Fibroblast of mammary gland (primary cell): ENCODE data around the gene AZGP1.
"Not testable (repeated sequence)": the region's sequence is repeated elsewhere in the genome, so short reads cannot be mapped to it uniquely, and the experiment has no call there.

Experiments
- DNase-seq: peaks from one replicate; pipeline ENCODE4 v3.0.0-alpha.2; 2010; ENCODE audit warnings: low read depth
- H3K4me3 ChIP-seq: 2 replicates; pipeline ENCODE4 v1.5.1; 2011; ENCODE audit warnings: low read depth, mild to moderate bottlenecking, low read length, moderate library complexity; ENCODE audit not compliant: control insufficient read depth
- TF ChIP-seq, protein P1 (sequence below): conservative IDR thresholded peaks from 2 replicates; pipeline ENCODE4 v1.5.1; 2011; ENCODE audit warnings: low read depth, low read length, inconsistent platforms; ENCODE audit not compliant: control insufficient read depth, insufficient read depth

Gene AZGP1

DNA sequence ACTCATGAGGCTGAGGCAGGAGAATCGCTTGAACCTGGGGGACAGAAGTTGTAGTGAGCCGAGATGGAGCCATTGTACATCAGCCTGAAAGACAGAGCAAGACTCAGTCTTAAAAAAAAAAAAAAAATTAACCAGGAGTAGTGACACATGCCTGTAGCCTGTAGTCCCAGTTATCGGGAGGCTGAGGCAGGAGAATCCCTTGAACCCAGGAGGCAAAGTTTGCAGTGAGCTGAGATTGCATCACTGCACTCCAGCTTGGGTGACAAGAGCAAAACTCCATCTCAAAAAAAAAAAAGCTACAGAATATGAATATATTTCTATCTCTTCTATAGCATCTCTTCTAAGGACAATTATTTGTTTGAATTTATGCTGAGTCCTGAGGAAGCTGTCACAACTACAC lies 6.5 kb downstream of the AZGP1 start:
- no peak for DNase-seq
- TF ChIP-seq, protein P1, sequence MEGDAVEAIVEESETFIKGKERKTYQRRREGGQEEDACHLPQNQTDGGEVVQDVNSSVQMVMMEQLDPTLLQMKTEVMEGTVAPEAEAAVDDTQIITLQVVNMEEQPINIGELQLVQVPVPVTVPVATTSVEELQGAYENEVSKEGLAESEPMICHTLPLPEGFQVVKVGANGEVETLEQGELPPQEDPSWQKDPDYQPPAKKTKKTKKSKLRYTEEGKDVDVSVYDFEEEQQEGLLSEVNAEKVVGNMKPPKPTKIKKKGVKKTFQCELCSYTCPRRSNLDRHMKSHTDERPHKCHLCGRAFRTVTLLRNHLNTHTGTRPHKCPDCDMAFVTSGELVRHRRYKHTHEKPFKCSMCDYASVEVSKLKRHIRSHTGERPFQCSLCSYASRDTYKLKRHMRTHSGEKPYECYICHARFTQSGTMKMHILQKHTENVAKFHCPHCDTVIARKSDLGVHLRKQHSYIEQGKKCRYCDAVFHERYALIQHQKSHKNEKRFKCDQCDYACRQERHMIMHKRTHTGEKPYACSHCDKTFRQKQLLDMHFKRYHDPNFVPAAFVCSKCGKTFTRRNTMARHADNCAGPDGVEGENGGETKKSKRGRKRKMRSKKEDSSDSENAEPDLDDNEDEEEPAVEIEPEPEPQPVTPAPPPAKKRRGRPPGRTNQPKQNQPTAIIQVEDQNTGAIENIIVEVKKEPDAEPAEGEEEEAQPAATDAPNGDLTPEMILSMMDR: no peak

DNA sequence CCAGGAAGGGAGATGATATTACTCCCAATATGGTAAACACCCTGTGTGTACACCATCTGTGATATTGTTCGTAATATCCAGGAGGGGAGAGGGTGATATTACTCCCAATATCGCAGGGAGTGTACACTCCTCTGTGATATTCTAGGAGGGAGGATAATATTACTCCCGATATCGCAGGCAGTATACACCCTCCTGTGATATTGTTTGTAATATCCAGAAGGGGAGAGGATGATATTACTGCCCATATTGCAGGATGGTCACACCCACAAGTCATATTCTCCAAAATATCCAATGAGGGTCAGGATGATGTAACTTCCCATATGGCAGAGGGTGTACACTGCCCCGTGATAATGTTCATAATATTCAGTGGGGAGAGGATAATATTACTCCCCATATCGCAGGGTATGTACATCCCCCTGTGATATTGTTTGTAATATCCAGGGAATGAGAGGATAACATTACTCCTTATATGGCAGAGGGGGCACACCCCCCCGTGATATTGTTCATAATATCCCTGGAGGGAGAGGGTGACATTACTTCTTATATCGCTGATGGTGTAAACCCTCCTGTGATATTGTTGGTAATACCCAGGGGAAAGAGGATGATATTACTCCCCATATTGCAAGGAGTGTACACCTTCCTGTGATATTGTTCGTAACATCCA lies 17.1 kb downstream of the AZGP1 start:
- no peak overlapping the region for H3K4me3 ChIP-seq
- TF ChIP-seq, protein P1: no peak
- DNase-seq: no peak

More for the DNA sequence above, 6.5 kb downstream of the AZGP1 start:
- H3K4me3 ChIP-seq: no peak overlapping the region

DNA sequence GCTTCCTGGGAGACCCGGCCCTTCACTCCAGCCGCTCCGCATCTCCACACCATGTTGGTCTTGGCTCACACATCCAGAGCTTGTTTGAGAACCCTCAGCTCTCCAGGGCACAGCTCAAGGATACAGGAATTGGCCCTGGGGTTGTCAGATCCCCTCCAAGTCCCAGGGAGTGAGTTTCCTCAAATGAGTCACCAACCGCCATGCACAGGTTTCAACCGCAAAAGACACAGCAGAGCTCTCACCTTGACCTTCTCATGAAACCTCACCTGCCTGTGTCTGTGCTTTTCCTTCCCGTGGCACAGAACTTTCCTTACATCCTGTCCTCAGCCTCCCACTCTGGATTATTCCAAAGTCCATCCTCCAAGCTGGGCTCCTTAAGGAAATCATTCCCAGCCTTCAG lies 20.6 kb downstream of the AZGP1 start:
- TF ChIP-seq, protein P1: no peak
- DNase-seq: no peak
- H3K4me3 ChIP-seq: no peak overlapping the region

DNA sequence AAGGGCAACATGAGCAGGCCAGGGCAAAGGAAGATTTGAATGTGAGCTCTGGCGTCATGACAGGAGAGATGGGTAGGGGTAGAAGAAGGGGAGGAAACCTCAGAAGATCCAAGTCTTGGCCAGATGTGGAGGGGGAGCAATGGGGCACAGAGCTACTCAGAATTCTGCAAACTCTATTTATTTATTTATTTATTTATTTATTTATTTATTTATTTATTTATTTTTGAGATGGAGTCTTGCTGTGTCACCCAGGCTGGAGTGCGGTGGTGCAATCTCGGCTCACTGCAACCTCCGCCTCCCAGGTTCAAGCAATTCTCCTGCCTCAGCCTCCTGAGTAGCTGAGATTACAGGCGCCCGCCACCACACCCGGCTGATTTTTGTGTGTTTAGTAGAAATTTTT lies 21.2 kb downstream of the AZGP1 start:
- DNase-seq, H3K4me3 ChIP-seq: not testable (repeated sequence)

DNA sequence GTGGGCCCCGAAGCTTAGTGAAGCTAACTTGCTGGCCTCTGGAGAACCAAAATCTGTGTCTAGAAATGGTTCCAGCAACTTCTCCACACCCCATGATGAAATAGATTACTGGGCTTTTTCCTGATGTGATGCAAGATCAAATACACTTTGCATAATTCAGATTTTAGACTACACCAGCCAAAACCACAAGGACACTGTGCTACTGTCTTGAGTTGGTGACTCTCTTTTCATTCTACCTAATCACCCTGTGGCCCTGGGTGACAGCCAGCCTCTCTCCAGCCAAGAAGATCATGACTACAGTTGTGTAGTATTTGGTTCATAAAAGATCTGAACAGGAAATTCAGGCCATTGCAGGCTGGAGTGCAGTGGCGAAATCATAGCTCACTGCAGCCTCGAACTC lies 22.2 kb downstream of the AZGP1 start:
- TF ChIP-seq, protein P1: no peak
- H3K4me3 ChIP-seq: no peak overlapping the region
- peak; percentile 62 for DNase-seq

DNA sequence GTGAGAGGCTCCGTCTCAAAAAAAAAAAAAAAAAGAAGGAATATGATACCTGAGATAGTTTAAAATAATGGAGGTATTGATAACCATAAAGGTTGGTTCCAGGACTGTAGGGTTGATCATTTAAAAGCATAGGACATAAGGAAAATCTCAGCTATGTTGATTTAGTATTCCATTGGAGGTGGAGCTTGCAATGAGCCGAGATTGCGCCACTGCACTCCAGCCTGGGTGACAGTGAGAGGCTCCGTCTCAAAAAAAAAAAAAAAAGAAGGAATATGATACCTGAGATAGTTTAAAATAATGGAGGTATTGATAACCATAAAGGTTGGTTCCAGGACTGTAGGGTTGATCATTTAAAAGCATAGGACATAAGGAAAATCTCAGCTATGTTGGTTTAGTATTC lies 23.2 kb downstream of the AZGP1 start:
- not testable (repeated sequence) for H3K4me3 ChIP-seq, DNase-seq

DNA sequence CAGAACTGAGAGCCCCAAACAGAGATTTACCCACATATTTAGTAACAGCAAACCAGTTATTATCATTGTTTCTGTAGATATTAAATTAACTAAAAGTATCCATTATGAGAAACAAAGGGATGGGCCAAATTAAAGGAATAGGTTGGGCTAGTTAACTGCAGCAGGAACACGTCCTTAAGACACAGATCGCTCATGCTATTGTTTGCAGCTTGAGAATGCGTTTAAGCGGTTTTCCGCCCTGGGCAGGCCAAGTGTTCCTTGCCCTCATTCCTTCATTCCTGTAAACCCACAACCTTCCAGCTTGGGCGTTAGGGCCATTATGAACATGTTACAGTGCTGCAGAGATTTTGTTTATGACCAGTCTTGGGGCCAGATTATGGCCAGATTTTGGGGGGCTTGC lies 25.0 kb downstream of the AZGP1 start:
- not testable (repeated sequence) for H3K4me3 ChIP-seq, DNase-seq

DNA sequence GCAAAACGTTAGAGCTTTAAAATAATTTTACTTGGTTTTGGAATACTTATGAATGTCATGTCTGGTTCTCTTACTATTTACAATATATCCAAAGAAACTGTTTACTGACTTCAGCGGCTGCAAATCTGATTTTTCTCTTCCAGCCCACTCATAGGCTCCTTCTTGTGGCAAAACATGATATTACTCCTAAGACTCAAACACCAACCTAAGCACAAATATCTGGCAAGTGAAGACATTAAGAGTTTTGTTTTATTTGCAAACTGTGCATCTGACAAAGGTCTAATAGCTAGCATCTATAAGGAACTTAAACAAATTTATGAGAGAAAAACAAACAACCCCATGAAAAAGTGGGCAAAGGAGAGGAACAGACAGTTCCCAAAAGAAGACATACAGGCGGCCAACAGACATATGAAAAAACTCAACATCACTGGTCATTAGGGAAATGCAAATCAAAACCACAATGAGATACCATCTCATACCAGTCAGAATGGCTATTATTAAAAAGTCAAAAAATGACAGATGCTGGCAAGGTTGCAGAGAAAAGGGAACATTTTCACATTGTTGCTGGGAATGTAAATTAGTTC lies 26.1 kb downstream of the AZGP1 start:
- DNase-seq: peak; percentile 28
- TF ChIP-seq, protein P1: peak; percentile 47
- H3K4me3 ChIP-seq: no peak overlapping the region
